ENCODE measurements around the gene CD300LF.

The CD300LF gene

GRCh38 chr17:74712756-74713155, at the start of gene CD300LF:
TSS of gene CD300LF (minus strand) at chr17:74712923. CDS start at chr17:74712866, 57 bp downstream.
- no peak for DNase-seq

DNA sequence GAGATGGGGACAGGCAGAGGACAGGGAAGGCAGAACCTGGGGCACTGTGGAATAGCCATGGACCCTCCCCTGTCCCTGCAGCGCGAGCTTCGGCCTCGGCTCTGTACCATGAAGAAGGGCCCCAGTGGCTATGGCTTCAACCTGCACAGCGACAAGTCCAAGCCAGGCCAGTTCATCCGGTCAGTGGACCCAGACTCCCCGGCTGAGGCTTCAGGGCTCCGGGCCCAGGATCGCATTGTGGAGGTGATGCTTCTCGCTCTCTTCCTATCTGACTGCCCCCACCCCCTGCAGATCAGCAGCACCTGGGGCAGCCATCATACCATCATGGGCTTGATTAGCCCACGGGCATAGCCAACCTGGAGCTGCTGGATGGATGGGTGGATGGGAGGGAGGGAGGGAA, 49.2 kb upstream of the CD300LF start:
- no peak for DNase-seq

DNA sequence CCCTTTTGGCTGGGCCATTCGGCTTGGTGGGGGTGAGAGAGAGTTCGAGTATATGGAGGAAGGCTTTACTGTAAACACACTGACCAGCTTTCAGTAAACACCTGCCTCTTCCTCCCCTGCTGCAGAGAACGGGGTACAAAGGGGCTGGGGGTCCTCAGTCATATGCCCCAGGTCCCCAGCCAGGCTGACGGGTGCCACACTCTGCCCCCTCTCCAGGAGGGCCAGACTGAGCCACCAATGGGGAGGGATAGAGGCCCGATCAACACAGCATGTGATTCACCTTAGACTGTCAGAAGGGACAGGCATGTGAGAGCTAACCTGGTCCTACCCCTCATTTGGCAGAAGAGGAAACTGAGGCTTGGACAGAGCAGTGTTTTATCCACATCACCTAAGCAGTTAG, 48.7 kb upstream of the CD300LF start:
- no peak for DNase-seq

DNA sequence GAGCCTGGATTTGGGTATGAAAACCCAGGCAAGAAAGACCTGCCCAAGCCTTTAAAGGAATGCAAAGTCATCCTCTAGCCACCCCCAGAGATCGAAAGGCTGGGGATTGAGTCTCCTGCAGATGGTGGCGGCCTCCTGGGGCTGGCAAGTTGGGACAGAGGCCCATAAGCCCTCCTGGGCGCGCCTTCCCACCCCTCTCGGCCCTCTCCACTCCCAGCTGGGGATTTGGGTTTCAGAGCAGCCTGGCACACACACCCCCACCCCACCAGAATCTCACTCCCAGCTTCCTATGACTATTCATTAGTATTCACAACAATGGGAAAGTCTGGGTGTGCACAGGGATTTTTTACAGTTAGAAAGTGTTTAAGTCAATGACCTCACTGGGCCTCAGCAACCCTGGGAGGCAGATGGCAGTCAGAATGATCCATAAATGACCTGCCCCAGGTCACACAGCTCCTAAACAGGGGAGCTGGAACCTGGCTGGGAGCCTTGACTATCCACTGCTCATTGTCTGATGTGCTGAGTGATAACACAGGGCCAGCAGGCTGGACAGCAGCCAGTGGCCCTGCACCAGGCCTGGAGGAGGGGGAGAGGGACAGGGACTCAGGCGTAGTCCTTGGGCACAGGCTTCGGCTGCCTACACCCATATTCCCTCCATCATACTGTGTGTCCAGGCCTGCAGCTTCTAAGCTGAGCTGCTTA, 47.8 kb upstream of the CD300LF start:
- no peak for DNase-seq

DNA sequence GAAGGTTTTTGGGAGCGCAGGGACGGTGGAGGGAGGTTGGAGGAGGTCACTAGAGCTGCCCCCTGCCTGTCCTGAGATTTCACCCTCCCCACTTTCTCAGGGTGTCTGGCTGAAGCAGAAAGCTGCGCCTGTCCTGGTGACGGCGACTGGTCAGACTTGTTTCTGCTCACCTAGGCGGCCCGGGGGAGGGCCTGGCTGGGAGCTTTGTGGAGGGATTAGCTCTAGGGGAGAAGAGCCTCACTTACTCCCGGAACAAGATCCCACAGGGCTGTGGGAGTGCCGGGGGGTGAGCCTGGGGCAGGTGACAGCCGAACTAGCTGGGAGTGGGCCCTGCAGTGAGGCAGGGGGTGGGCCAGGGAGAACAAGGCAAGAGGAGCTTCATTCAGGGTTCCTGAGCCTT, 47.2 kb upstream of the CD300LF start:
- no peak for DNase-seq

GRCh38 chr17:74759243-74759801, 46.6 kb upstream of the CD300LF start:
- DNase-seq, result peak in 2 of 4 experiments; percentile 34 to 39

- DNase-seq, result no peak
Measured at GRCh38 chr17:74758848-74759168, 46.1 kb upstream of the CD300LF start.

- DNase-seq, result no peak
Measured at GRCh38 chr17:74757931-74758847, 45.5 kb upstream of the CD300LF start.

GRCh38 chr17:74757502-74757901, 44.8 kb upstream of the CD300LF start:
- DNase-seq, result no peak

DNA sequence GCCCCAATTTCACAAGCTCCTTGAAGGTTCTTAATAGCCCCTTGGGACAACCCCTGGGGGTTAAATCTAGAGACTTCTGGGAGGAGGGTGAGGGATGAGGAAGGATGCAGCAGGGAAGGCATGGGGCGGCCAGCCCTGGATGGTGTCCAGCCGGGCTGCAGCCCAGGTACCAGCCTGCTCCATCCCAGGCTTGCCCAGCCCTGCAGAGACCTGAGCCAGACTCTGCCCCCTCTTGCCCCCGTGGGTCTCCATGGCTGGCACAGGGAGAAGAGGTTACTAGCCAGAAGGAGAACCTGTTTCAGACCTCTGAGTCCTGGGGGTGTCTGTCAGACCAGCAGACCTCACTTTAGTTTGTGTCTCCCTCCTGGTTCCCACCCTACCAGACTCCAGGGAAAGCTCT, 44.2 kb upstream of the CD300LF start:
- no peak for DNase-seq

DNA sequence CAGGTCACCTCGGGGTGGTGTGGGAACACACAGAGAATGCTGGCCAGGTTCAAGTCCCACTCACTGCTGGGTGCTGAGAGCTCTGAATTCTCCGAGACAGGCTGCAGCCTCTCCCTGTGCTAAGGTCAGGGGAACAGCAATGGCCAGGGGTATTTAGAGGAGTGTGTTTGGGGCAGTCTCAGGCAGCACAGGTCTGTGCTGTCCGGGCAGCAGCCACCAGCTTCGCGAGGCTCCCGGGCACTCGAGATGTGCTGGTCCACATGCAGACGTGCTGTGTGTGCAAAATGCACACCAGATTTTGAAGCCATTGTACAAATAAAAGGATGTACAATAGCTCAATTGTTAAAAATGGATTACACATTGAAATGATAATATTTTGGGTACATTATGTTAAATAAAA, 42.8 kb upstream of the CD300LF start:
- DNase-seq, result no peak

DNA sequence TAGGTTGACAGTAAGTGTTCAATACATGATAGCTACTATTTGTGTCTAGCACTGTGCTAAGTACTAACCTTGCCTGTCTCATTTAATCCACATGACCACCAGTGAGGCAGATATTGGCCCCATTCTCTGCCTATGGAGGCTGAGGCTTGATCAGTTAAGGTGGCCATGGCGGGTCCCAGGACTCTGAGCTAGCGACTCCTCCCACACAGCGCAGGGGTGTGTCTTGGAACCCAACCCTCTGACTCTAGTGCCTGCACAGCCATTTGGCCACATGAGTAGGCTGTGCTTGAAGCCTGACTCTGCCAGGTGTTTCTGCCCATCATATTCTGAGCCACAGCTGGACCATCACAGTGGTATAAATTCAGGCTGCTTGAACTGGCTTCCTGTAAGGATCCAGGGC, 42.1 kb upstream of the CD300LF start:
- DNase-seq, result no peak

- no peak for DNase-seq
Measured at GRCh38 chr17:74752822-74753401, 40.2 kb upstream of the CD300LF start.

- DNase-seq, result no peak
Measured at GRCh38 chr17:74752415-74752814, 39.7 kb upstream of the CD300LF start.

DNA sequence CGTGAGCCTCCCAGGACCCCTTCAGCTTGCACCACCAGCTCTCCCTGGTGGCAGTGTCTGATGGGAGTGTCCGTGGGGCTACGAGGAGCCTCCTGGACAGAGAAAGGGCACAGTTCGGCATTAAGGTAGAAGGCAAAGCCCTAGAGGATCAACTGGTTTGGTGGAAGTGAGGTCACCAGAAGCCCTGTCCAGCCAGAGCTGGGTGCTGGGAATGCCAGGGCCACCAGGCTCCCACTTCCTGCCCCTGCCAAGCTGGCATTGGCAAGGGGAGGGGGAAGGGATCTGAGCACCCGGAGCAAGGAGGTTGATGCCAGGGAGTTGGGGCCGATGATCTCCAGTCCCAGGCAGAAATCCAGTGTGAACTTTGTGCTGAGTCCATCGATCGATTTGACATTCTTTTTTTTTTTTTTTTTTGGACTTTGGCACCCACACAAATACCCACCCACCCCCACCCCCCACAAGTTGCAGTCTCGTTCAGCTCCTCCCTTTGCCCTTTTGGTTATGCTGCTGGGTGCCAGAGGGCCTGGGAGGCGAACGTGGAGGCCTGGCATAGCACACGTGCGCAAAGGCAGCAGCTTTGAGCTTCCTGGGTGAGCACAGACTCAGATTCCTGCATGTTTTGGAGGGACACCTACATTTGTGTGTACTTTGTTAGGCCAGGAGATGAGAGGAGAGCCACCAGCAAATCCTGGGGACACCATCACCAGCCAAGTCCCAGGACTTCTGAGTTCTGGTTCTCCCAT, 37.8 kb upstream of the CD300LF start:
- DNase-seq, result no peak

- DNase-seq, result no peak
Measured at GRCh38 chr17:74750039-74750326, 37.3 kb upstream of the CD300LF start.

GRCh38 chr17:74749279-74750038, 36.7 kb upstream of the CD300LF start:
- peak in 2 of 4 experiments; percentile 41 to 55 for DNase-seq

- DNase-seq, result peak; percentile 83 to 89 (median 88)
Measured at GRCh38 chr17:74748529-74749278, 36.0 kb upstream of the CD300LF start, which contains the start of gene NHERF1. TSS of gene NHERF1 (plus strand) at chr17:74748628. CDS start at chr17:74748847, 219 bp downstream.

DNA sequence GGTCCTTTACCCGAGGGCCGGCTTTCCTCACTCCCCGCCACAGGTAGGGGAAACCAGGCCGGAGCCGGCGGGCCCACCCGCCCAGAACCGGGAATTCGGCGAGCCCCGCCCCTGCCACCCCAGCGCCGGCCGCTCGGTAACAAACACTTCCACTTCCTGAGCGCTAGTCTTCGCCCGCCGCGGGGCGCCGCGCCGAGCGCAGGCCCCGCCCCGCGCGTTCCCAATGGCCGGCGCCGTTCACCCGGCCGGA, 35.5 kb upstream of the CD300LF start:
- no peak for DNase-seq

DNA sequence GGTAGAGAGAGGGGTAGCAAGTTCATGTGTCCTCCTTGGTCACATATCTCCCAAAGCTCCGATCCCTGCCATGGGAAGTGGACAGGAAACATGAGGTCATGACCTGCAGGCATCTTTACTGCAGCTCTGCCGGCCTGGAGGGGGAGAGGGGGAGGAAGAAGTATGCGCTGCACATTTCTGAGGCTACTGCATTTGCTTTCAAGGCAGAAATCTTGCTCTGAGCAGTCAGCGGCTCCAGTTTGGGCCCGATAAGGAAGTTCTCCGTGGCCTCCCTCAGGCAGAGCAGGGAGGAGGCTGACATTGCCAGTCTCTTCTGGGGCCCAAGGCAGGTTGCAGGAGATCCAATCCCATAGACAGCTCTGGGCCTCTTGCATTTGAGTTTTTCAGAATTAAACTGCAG, 34.2 kb upstream of the CD300LF start:
- DNase-seq, result no peak

DNA sequence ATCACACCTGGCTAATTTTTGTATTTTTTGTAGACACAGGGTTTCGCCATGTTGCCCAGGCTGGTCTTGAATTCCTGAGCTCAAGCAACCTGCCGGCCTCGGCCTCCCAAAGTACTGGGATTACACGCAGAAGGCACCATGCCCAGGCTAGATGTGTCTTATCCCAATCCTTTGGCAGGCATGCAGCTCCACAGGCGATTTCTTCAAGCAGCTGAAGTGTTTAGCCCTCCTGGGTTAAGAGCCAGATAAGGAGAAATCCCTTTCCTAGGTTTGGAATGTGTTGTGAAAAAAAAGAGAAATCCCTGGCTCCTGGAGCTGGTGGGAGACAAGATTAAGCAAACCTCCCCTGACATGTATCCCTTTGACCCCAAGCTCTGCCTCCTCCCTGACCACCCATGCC, 33.7 kb upstream of the CD300LF start:
- DNase-seq, result no peak

Data from activated CD4-positive, CD25-positive, alpha-beta regulatory T cell (primary cell).